GM13976 (cell line): ENCODE measurements around the gene C2orf76.

Experiments used
- DNase-seq: peaks from one replicate; pipeline ENCODE4 v3.0.0; 2012; ENCODE audit warnings: low spot score
- in situ Hi-C: fragments of 300-500 bp; cut with MboI; formaldehyde crosslinking; loops from one replicate; pipeline ENCODE4 v1.12.0; 2022; ENCODE audit warnings: low sequenced_read_pairs, mixed read lengths, inconsistent platforms; ENCODE audit not compliant: unreplicated experiment
- TF ChIP-seq, protein P1 (sequence below): IDR thresholded peaks from 2 replicates; pipeline ENCODE4 v1.5.1; 2012; ENCODE audit warnings: borderline replicate concordance, mild to moderate bottlenecking; ENCODE audit not compliant: insufficient read depth; ENCODE audit errors: extremely low read depth, missing control alignments, control extremely low read depth

C2orf76 gene

DNA sequence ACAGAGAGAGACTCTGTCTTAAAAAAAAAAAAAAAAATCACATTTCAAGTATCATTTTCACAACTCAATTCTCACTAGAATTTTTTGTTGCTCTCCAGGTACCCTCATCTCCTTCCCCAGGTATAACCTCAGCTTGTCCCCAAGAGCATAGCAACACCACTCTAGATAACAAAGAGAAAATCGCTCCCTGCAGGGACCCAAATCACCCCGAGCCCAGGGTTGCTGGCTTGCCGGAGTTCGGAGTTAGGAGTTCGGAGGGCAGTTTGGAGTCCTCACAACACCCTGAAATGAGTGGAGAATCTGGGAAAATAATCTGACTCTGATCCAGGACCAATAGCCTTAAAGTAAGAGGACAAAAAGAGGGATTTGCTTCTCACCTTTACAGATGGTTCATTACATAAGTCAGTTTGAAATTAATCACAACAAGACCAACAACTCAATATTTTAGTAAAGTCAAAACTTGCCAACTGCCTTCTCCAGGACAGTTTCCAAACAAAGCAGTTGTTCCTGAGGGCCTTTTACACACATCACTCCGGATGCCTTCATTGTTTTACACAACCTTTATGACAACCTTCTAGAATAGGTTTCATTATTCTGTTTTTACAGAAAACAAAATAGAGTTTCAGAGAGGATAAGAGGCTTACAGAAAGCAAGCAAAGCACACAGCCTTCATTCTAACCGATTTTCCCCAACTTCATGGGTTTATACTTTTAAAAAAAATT, 59.1 kb downstream of the C2orf76 start:
- no peak for DNase-seq
- in situ Hi-C loops = loop anchor here (25.0 kb wide), 1 partner anchor 420 kb away; no protein-coding TSS in a partner anchor
- TF ChIP-seq, protein P1, sequence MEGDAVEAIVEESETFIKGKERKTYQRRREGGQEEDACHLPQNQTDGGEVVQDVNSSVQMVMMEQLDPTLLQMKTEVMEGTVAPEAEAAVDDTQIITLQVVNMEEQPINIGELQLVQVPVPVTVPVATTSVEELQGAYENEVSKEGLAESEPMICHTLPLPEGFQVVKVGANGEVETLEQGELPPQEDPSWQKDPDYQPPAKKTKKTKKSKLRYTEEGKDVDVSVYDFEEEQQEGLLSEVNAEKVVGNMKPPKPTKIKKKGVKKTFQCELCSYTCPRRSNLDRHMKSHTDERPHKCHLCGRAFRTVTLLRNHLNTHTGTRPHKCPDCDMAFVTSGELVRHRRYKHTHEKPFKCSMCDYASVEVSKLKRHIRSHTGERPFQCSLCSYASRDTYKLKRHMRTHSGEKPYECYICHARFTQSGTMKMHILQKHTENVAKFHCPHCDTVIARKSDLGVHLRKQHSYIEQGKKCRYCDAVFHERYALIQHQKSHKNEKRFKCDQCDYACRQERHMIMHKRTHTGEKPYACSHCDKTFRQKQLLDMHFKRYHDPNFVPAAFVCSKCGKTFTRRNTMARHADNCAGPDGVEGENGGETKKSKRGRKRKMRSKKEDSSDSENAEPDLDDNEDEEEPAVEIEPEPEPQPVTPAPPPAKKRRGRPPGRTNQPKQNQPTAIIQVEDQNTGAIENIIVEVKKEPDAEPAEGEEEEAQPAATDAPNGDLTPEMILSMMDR = no peak

- TF ChIP-seq, protein P1 = no peak
- DNase-seq = no peak
- in situ Hi-C loops = loop anchor here (25.0 kb wide), 1 partner anchor 419 kb away; no protein-coding TSS in a partner anchor
These were observed 60.4 kb downstream of the C2orf76 start for GRCh38 chr2:119306196-119306590.

DNA sequence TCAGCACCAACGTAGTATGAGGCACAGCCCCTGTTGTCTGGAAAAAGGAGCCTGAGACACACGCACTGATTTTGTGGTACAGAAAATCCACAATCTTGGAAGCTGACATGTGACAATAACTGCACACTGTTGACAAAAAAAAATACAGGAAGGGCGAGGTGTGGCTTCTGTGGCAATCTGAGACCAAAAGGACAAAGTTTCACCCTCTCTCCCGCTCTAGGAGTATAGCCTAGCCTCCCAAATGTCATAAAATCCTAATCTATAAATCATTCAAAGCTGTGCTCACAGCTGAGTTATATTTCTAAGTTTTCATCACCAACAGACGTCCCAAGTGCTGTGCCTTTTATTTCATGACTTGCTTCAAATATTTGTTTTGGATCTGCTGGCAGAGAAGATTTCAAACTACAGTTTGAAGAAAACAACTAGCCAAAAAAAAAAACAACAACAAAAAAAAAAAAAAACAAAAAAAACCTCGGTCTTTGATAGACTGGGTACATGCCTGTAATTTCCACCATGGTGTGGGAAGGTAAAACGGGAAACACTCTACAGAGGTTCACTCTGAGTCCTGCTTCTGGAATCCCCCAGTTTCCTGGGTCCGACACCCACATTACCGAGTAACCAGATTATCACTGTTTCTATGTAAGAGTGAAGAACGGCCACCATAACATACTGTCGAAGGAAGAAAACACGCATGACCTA, 61.0 kb downstream of the C2orf76 start:
- DNase-seq = no peak
- TF ChIP-seq, protein P1 = no peak
- in situ Hi-C loops = loop anchor here (25.0 kb wide), 1 partner anchor 418 kb away; no protein-coding TSS in a partner anchor

DNA sequence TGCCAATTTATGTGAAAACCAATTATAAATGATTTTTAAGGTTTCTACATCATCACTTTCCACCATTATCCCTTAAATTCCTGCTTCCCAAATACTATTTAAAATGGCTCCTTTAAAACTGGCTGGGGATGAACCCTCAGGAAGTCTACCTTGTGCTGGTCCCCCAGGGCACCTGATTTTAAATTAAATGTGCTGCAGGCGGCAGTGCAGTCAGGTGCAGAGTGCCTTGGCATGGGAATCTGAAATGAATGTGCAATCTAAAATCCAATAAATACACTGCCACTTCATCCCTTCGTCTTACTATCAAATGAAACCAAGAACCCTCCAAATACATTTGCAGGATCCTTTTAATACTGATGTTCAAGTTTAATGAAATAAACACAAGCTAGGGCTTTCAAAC, 61.8 kb downstream of the C2orf76 start:
- no peak for DNase-seq
- TF ChIP-seq, protein P1 = no peak
- in situ Hi-C loops = loop anchor here (25.0 kb wide), 1 partner anchor 418 kb away; no protein-coding TSS in a partner anchor

- TF ChIP-seq, protein P1 = no peak
- in situ Hi-C loops = loop anchor here (25.0 kb wide), 1 partner anchor 414 kb away; no protein-coding TSS in a partner anchor
- no peak for DNase-seq
These were observed 65.2 kb downstream of the C2orf76 start for GRCh38 chr2:119301413-119301812.

GRCh38 chr2:119295688-119296375, 70.8 kb downstream of the C2orf76 start:
- TF ChIP-seq, protein P1 = no peak
- in situ Hi-C loops = no loop called here
- no peak for DNase-seq
